A673 (cell line): ENCODE results near the gene C4orf50. TPM values are rescaled to one million over a fixed set of nuclear protein-coding genes. Genes with fewer than 3 reads are reported as not detected.

ENCODE experiments used
- BruUV-seq: library from RNA; stranded (reverse); fragments of 400-500 nt; replicated peaks from 2 replicates; lab custom pipeline; 2021; lab: Mats Ljungman, UMichigan
- CTCF ChIA-PET: fragments of 300-600 bp; sonication (Branson Sonifier 250); formaldehyde crosslinking; loops from one replicate; lab custom pipeline; 2022; ENCODE audit warnings: antibody characterized with exemption; lab: Charles Lee
- POLR2A ChIA-PET: fragments of 300-600 bp; sonication (Branson Sonifier 250); formaldehyde crosslinking; loops from one replicate; lab custom pipeline; 2022; ENCODE audit warnings: antibody characterized with exemption; ENCODE audit not compliant: low non-redundant PET; lab: Charles Lee
- DNase-seq: peaks from one replicate; pipeline ENCODE4 v3.0.0-alpha.2; 2015; ENCODE audit warnings: low spot score
- H3K27ac ChIP-seq: fragments of 200-600 bp; sonication (generic); 2 replicates; pipeline ENCODE4 v1.5.1; 2016; ENCODE audit warnings: mixed run types, low read depth, mild to moderate bottlenecking, mixed read lengths, antibody characterized with exemption, low read length; ENCODE audit not compliant: poor library complexity, severe bottlenecking
- H3K27me3 ChIP-seq: fragments of 200-600 bp; sonication (generic); replicated peaks from 2 replicates; pipeline ENCODE4 v1.6.1; 2017; ENCODE audit warnings: mixed run types, low read depth, mild to moderate bottlenecking, mixed read lengths, antibody characterized with exemption, low read length; ENCODE audit not compliant: insufficient read depth, poor library complexity
- H3K36me3 ChIP-seq: fragments of 200-600 bp; sonication (generic); 2 replicates; pipeline ENCODE4 v1.6.1; 2016; ENCODE audit warnings: mixed run types, mild to moderate bottlenecking, mixed read lengths, antibody characterized with exemption, low read length; ENCODE audit not compliant: insufficient read depth, poor library complexity, severe bottlenecking
- H3K4me1 ChIP-seq: fragments of 200-600 bp; sonication (generic); 2 replicates; pipeline ENCODE4 v1.6.1; 2017; ENCODE audit warnings: mixed run types, mild to moderate bottlenecking, mixed read lengths, antibody characterized with exemption, low read length; ENCODE audit not compliant: insufficient read depth, poor library complexity, severe bottlenecking
- H3K4me3 ChIP-seq: fragments of 200-600 bp; sonication (generic); 2 replicates; pipeline ENCODE4 v1.5.1; 2016; ENCODE audit warnings: low read depth, mixed run types, mild to moderate bottlenecking, mixed read lengths, low read length; ENCODE audit not compliant: poor library complexity, severe bottlenecking
- H3K9me3 ChIP-seq: fragments of 200-600 bp; sonication (generic); 2 replicates; pipeline ENCODE4 v1.6.1; 2016; ENCODE audit warnings: mixed run types, low read depth, mild to moderate bottlenecking, mixed read lengths, antibody characterized with exemption, low read length; ENCODE audit not compliant: poor library complexity, severe bottlenecking
- CTCF ChIP-seq: fragments of 300-800, 200-600 bp; sonication (generic); conservative IDR thresholded peaks from 2 replicates; pipeline ENCODE4 v1.5.1; 2017; ENCODE audit warnings: low read depth, mild to moderate bottlenecking, antibody characterized with exemption, low read length, moderate library complexity, mixed read lengths
- EZH2 ChIP-seq: fragments of 200-600 bp; sonication (generic); IDR thresholded peaks from 2 replicates; pipeline ENCODE4 v1.6.1; 2017; ENCODE audit warnings: borderline replicate concordance, low read depth, mild to moderate bottlenecking, mixed read lengths, antibody characterized with exemption, low read length; ENCODE audit not compliant: poor library complexity, severe bottlenecking
- intact Hi-C: fragments of 100-400 bp; cut with micrococcal nuclease; formaldehyde crosslinking; loops from one replicate; pipeline ENCODE4 v1.10.0; 2022; ENCODE audit not compliant: unreplicated experiment
- total RNA-seq: library from RNA; stranded (reverse); gene quantifications from 2 replicates; pipeline ENCODE4 v1.2.3, GENCODE V29; 2021

The C4orf50 gene
- total RNA-seq, 1 experiment from 2014 or later: not detected

- peaks cover 11% of the 10 kb centered on the region for H3K4me1 ChIP-seq
- H3K27me3 ChIP-seq: no peaks in the 10 kb centered on the region
- intact Hi-C loops: no loop called here
- BruUV-seq: no TSS peak
- H3K9me3 ChIP-seq: no peaks in the 10 kb centered on the region
- no peak overlapping the region for H3K4me3 ChIP-seq
- CTCF ChIA-PET: no interaction called here
- TF ChIP-seq CTCF (no peak), EZH2 (no peak)
- POLR2A ChIA-PET: no interaction called here
- H3K27ac ChIP-seq: no peak overlapping the region
- no peak for DNase-seq
- H3K36me3 ChIP-seq: no peaks in the 10 kb centered on the region
Measured at GRCh38 chr4:5974321-5974720, 43.9 kb downstream of the C4orf50 start.

GRCh38 chr4:5973486-5974220 lies 44.6 kb downstream of the C4orf50 start:
- intact Hi-C loops: no loop called here
- TF ChIP-seq EZH2 (no peak), CTCF (no peak)
- no peak overlapping the region for H3K4me3 ChIP-seq
- no peak overlapping the region for H3K27ac ChIP-seq
- BruUV-seq: no TSS peak
- POLR2A ChIA-PET: no interaction called here
- CTCF ChIA-PET: no interaction called here
- peaks cover 11% of the 10 kb centered on the region for H3K4me1 ChIP-seq
- no peaks in the 10 kb centered on the region for H3K9me3 ChIP-seq
- no peaks in the 10 kb centered on the region for H3K36me3 ChIP-seq
- DNase-seq: no peak
- no peaks in the 10 kb centered on the region for H3K27me3 ChIP-seq

- CTCF ChIA-PET: no interaction called here
- POLR2A ChIA-PET: no interaction called here
- H3K9me3 ChIP-seq: no peaks in the 10 kb centered on the region
- H3K4me3 ChIP-seq: no peak overlapping the region
- no peaks in the 10 kb centered on the region for H3K27me3 ChIP-seq
- peaks cover 11% of the 10 kb centered on the region for H3K4me1 ChIP-seq
- no peak overlapping the region for H3K27ac ChIP-seq
- intact Hi-C loops: no loop called here
- TF ChIP-seq CTCF (no peak), EZH2 (no peak)
- no TSS peak for BruUV-seq
- H3K36me3 ChIP-seq: no peaks in the 10 kb centered on the region
- no peak for DNase-seq
Measured at GRCh38 chr4:5973033-5973432, 45.2 kb downstream of the C4orf50 start.
